Caco-2 (cell line): ENCODE measurements around the gene TMEM88. TPM values are rescaled to one million over a fixed set of nuclear protein-coding genes. Genes with fewer than 3 reads are reported as not detected.

Source experiments
- BruUV-seq: library from RNA; stranded (reverse); fragments of 400-500 nt; replicated peaks from 2 replicates; lab custom pipeline; 2021; lab: Mats Ljungman, UMichigan
- CTCF ChIA-PET: fragments of 300-600 bp; sonication (Branson Sonifier 250); formaldehyde crosslinking; loops from one replicate; lab custom pipeline; 2022; ENCODE audit warnings: antibody characterized with exemption; lab: Charles Lee
- POLR2A ChIA-PET: fragments of 300-600 bp; sonication (Branson Sonifier 250); formaldehyde crosslinking; loops from one replicate; lab custom pipeline; 2022; ENCODE audit warnings: antibody characterized with exemption; lab: Charles Lee
- DNase-seq, 2 experiments: peaks; one replicate each; pipeline versions ENCODE4 v3.0.0 to v3.0.0-alpha.2; 2020 to 2022
- H3K27me3 ChIP-seq: replicated peaks from 2 replicates; pipeline ENCODE4 v1.6.0; 2011; ENCODE audit warnings: low read length; ENCODE audit not compliant: control insufficient read depth, insufficient read depth
- H3K36me3 ChIP-seq: 2 replicates; pipeline ENCODE4 v1.5.1; 2011; ENCODE audit warnings: low read length; ENCODE audit not compliant: control insufficient read depth, insufficient read depth
- H3K4me1 ChIP-seq: fragments of 250-450 bp; sonication (Bioruptor Pico); 2 replicates; pipeline ENCODE4 v1.5.1; 2020; ENCODE audit warnings: mild to moderate bottlenecking
- H3K4me3 ChIP-seq: 2 replicates; pipeline ENCODE4 v1.5.1; 2011; ENCODE audit warnings: low read depth, mild to moderate bottlenecking, control low read depth, low read length
- H3K9me3 ChIP-seq: fragments of 250-450 bp; sonication (Bioruptor Pico); 2 replicates; pipeline ENCODE4 v1.5.1; 2020; ENCODE audit warnings: mild to moderate bottlenecking, moderate library complexity
- H3K27ac Mint-ChIP-seq: one replicate; pipeline ENCODE4 v1.8.0; 2022; ENCODE audit warnings: mixed read lengths; ENCODE audit not compliant: unreplicated experiment
- H3K27me3 Mint-ChIP-seq: one replicate; pipeline ENCODE4 v1.8.0; 2022; ENCODE audit warnings: mixed read lengths; ENCODE audit not compliant: insufficient read depth, unreplicated experiment
- H3K36me3 Mint-ChIP-seq: one replicate; pipeline ENCODE4 v1.8.0; 2022; ENCODE audit warnings: mild to moderate bottlenecking, mixed read lengths; ENCODE audit not compliant: insufficient read depth, unreplicated experiment
- H3K4me1 Mint-ChIP-seq: one replicate; pipeline ENCODE4 v1.8.0; 2022; ENCODE audit warnings: low read depth, mixed read lengths; ENCODE audit not compliant: unreplicated experiment
- H3K4me3 Mint-ChIP-seq: one replicate; pipeline ENCODE4 v1.8.0; 2022; ENCODE audit warnings: mild to moderate bottlenecking, moderate library complexity, mixed read lengths; ENCODE audit not compliant: unreplicated experiment
- H3K9me3 Mint-ChIP-seq: one replicate; pipeline ENCODE4 v1.8.0; 2022; ENCODE audit warnings: mixed read lengths; ENCODE audit not compliant: unreplicated experiment
- CTCF ChIP-seq, 2 experiments: fragments of 200-600 bp in 1 of 2; IDR thresholded peaks; 1 replicate in 1 of 2; 2 replicates in 1 of 2; pipeline versions ENCODE4 v1.5.1 to v1.8.0; 2011 to 2022; ENCODE audit warnings: antibody characterized with exemption in 1 of 2, control low read depth in 1 of 2, inconsistent platforms in 1 of 2, low read depth in 1 of 2, low read length in 1 of 2, mild to moderate bottlenecking in 1 of 2, moderate library complexity in 1 of 2; ENCODE audit not compliant: insufficient read depth in 1 of 2, severe bottlenecking in 1 of 2, unreplicated experiment in 1 of 2
- intact Hi-C: fragments of 100-400 bp; cut with micrococcal nuclease; formaldehyde crosslinking; loops from one replicate; pipeline ENCODE4 v1.10.0; 2022; ENCODE audit not compliant: unreplicated experiment
- total RNA-seq: library from RNA; stranded (reverse); gene quantifications from 2 replicates; pipeline ENCODE4 v1.2.3, GENCODE V29; 2022

The TMEM88 gene
- total RNA-seq, 1 experiment from 2014 or later: 2.5 TPM

GRCh38 chr17:7854078-7854777 is 638 bp upstream of the TMEM88 start:
- H3K27ac Mint-ChIP-seq: no peak overlapping the region
- peaks cover 5% of the 10 kb centered on the region for H3K4me1 Mint-ChIP-seq
- no peaks in the 10 kb centered on the region for H3K27me3 Mint-ChIP-seq
- BruUV-seq: TSS peak; percentile 1
- H3K9me3 Mint-ChIP-seq: no peaks in the 10 kb centered on the region
- H3K4me3 ChIP-seq: no peak overlapping the region
- ChIA-PET POLR2A (no interaction called here), CTCF (no interaction called here)
- no peaks in the 10 kb centered on the region for H3K27me3 ChIP-seq
- no peak for TF ChIP-seq CTCF (IDR thresholded peaks at IDR 0.05; ENCODE audit: insufficient read depth in 1 of 2, low read depth in 1 of 2, low read length in 1 of 2, severe bottlenecking in 1 of 2, unreplicated experiment in 1 of 2)
- peaks cover 51% of the 10 kb centered on the region for H3K36me3 Mint-ChIP-seq
- no peaks in the 10 kb centered on the region for H3K4me1 ChIP-seq
- intact Hi-C loops: no loop called here
- DNase-seq: no peak
- H3K36me3 ChIP-seq: no peaks in the 10 kb centered on the region; the same call in none of the 2 replicates
- H3K9me3 ChIP-seq: no peaks in the 10 kb centered on the region
- no peak overlapping the region for H3K4me3 Mint-ChIP-seq

GRCh38 chr17:7855660-7856010 is 769 bp downstream of the TMEM88 start:
- H3K36me3 ChIP-seq: no peaks in the 10 kb centered on the region; the same call in none of the 2 replicates
- intact Hi-C loops: loop anchor here (2.0 kb wide), 1 partner anchor 13 kb away; no protein-coding TSS in a partner anchor
- ChIA-PET POLR2A (no interaction called here), CTCF (no interaction called here)
- Mint-ChIP-seq H3K27ac (no peak overlapping the region), H3K4me3 (no peak overlapping the region), H3K27me3 (no peaks in the 10 kb centered on the region), H3K9me3 (no peaks in the 10 kb centered on the region), H3K36me3 (peaks cover 40% of the 10 kb centered on the region), H3K4me1 (peaks cover 5% of the 10 kb centered on the region)
- no peaks in the 10 kb centered on the region for H3K9me3 ChIP-seq
- BruUV-seq: no TSS peak
- no peak for DNase-seq
- H3K4me3 ChIP-seq: no peak overlapping the region
- H3K27me3 ChIP-seq: no peaks in the 10 kb centered on the region
- no peaks in the 10 kb centered on the region for H3K4me1 ChIP-seq
- TF ChIP-seq CTCF (IDR thresholded peaks at IDR 0.05; ENCODE audit: insufficient read depth in 1 of 2, low read depth in 1 of 2, low read length in 1 of 2, severe bottlenecking in 1 of 2, unreplicated experiment in 1 of 2): no peak

GRCh38 chr17:7856011-7856810 is 1.3 kb downstream of the TMEM88 start:
- Histone ChIP-seq H3K27me3 (no peaks in the 10 kb centered on the region), H3K4me1 (no peaks in the 10 kb centered on the region), H3K9me3 (no peaks in the 10 kb centered on the region), H3K36me3 (no peaks in the 10 kb centered on the region; the same call in 1 of the 2 replicates), H3K4me3 (peak overlapping the region; percentile 49)
- intact Hi-C loops: loop anchor here (2.0 kb wide), 1 partner anchor 13 kb away; no protein-coding TSS in a partner anchor
- ChIA-PET CTCF (interaction anchor here (0.9 to 1.5 kb wide), 8 partner anchors 14 to 169 kb away, joined by 3 to 8 read pairs (median 5); partner anchors contain the start of genes CNTROB, KDM6B, TP53 and TRAPPC1), POLR2A (interaction anchor here (0.6 to 1.5 kb wide), 7 partner anchors 12 to 200 kb away, joined by 3 to 27 read pairs (median 4); partner anchors contain the start of genes KDM6B, RNF227 and TP53)
- Mint-ChIP-seq H3K4me3 (no peak overlapping the region), H3K4me1 (peaks cover 5% of the 10 kb centered on the region), H3K27me3 (no peaks in the 10 kb centered on the region), H3K9me3 (no peaks in the 10 kb centered on the region), H3K36me3 (peaks cover 40% of the 10 kb centered on the region), H3K27ac (no peak overlapping the region)
- TF ChIP-seq CTCF (IDR thresholded peaks at IDR 0.05; ENCODE audit: insufficient read depth in 1 of 2, low read depth in 1 of 2, low read length in 1 of 2, severe bottlenecking in 1 of 2, unreplicated experiment in 1 of 2): no peak
- DNase-seq: no peak
- BruUV-seq: no TSS peak
